ENCODE results near the gene OR2B2.

The OR2B2 gene

DNA sequence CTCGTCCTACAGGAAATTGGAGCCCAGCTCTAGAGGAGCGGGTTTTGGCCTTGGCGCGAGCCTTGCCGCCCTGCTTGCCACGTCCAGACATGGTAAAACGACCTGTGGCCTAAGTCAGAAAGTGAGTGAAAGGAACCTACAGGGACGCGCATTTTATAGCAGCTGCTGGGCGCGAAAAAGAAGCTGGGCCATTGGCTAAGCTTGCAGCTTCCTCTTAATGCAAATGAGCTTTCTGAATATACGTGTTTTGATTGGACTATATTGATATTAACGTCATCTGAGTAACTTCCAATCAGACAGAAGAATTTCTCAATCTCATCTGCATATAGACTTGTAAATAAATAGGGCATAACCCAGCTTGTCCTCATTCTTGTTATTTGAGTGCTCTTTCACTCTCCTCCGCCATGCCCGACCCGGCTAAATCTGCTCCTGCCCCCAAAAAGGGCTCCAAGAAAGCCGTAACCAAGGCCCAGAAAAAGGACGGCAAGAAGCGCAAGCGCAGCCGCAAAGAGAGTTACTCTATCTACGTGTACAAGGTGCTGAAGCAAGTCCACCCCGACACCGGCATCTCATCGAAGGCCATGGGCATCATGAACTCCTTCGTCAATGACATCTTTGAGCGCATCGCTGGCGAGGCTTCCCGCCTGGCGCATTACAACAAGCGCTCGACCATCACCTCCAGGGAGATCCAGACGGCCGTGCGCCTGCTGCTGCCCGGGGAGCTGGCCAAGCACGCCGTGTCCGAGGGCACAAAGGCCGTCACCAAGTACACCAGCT is 18.9 kb downstream of the OR2B2 start:
- peak; percentile 98 for DNase-seq

- no peak for DNase-seq
Measured at GRCh38 chr6:27892649-27893058, 19.5 kb downstream of the OR2B2 start.

DNA sequence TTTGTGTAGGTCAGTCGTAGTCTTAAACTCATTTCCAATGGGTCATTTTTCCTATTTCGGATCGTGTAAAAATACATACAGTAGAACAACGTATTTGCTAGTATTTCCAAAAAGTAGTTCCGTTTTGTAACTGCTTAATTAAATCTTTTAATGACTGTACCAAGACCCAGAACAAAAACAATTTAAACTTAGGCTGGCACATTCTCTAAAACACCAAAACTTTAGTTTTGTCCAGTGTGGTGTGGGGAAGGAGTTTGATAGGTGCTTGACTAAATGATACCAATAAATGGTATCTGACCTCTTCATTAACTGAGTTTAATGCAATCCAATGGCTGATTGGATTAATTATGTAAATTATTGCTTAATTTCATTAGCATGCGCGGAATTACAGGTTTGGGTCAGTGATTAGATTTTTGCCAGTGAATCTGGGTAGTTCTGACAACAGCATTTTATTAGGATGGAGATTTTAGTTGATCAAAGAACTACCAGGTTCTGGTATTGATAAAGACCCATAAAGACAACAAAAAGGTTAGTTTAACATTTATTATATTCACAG is 20.8 kb downstream of the OR2B2 start:
- DNase-seq, result no peak

DNA sequence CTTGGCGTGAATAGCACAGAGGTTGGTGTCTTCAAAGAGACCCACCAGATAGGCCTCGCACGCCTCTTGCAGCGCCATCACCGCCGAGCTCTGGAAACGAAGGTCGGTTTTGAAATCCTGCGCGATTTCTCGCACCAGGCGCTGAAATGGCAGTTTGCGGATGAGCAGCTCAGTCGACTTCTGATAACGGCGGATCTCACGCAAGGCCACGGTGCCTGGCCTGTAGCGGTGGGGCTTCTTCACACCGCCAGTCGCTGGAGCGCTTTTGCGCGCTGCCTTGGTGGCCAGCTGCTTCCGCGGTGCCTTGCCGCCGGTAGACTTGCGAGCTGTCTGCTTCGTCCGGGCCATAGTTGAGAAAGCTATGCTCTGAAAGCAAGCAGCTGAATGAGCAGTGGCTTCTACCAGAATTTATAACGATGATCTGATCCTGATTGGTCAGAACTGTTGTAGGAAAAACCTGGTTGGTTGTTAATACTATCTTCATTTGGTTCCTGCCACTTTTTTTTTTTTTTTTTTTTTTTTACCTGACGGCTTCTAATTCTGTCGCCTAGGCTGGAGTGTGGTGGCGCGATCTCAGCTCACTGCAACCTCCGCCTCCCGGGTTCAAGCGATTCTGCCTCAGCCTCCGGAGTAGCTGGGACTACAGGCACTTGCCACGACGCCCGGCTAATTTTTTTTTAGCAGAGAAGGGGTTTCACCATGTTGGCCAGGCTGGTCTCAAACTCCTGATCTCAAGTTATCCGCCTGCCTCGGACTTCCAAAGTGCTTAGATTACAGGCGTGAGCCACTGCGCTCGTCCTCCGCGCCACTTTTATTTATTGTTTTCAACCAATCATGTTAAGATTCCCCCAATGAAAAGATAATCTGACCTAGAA is 21.5 kb downstream of the OR2B2 start:
- peak; percentile 95 for DNase-seq

DNA sequence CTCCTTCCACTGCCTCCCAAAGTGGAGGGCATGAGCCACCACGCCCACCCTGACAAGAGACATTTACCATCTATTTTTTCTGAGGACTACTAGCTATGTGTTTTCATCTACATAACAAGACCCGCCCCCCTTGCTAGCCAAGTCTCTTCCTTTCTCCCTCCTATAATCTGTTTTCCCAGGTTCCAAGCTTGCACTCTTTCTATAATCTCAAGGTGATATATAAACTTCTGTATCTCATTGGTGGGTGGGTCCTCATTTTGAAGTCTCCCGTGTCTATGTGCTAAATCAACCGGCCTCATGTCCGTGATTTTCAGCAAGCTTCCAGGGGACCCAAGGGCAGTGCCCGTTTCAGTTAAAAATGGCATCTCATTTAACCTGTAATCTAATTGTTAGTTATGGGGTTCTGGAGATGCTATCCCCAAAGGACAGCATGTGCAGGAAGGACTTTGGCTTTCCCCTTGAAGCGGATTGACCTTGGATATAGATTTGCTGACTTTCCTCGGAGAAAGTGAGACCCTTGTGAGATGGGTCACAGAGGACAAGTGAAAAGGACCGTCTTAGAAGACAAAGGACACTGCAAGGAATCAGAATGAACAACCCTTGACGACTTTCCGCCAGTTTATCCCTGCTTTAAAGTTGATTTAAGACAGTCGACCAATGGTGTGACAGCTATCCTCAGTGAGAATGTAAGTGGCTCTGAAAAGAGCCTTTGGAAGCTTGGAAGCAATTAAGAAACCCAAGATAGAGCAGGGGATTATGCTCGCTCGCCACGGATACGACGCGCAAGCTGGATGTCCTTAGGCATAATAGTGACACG is 22.4 kb downstream of the OR2B2 start:
- no peak for DNase-seq

DNA sequence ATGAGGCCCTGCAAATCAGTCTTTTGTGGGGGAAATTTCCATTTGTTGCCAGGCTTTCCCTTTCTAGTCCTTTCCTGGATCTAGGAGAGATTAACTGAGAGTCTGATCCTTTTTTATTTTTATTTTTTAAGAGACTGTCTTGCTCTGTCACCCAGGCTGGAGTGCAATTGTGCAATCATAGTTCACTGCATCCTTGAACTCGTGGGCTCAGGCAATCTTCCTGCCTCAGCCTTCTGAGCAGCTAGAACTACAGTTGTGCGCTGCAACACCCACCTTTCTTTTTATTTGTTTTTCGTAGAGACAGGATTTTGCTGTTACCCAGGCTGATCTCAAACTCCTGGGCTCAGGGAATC is 22.9 kb downstream of the OR2B2 start:
- no peak for DNase-seq

- no peak for DNase-seq
Measured at GRCh38 chr6:27888566-27888965, 23.6 kb downstream of the OR2B2 start.

GRCh38 chr6:27886073-27886472 is 26.1 kb downstream of the OR2B2 start:
- DNase-seq, result no peak

DNA sequence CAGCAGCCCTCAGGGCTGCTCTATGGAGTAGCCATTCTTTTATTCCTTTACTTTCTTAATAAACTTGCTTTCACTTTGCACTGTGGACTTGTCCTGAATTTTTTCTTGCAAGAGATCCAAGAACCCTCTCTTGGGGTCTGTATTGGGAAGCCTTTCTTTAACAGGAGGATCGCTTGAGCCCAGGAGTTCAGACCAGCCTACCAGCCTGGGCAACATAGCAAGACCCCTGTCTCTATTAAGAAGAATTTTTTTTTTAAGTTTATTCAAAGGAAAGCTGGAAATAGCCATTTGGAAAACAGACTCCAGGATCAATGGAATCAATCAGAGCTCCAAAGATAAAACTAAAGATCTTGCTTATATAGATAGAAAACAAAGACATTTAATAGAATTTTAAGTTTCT is 29.1 kb downstream of the OR2B2 start:
- DNase-seq, result no peak

- DNase-seq, result no peak
Measured at GRCh38 chr6:27882624-27883023, 29.6 kb downstream of the OR2B2 start.

DNA sequence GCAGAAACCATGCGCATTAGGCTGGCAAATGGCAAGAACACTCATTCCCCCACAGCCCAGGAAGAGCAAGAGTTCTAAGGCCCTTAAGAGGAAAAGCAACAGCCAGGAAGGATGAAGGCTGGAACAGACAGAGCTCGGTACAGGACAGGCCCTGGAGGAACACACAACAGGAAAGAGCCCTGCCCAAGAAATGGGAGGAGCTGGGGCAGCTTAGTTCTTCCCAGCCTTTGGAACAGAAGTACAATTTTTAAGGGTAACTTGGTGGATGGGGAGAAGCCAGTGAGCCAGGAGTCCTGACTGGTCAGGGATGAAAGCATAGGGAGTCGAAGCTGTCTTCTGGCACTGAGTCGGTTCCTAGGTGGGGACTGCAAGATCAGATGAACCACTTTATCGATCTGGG is 32.4 kb downstream of the OR2B2 start:
- DNase-seq, result no peak

GRCh38 chr6:27874016-27874415 is 38.2 kb downstream of the OR2B2 start:
- no peak for DNase-seq

DNA sequence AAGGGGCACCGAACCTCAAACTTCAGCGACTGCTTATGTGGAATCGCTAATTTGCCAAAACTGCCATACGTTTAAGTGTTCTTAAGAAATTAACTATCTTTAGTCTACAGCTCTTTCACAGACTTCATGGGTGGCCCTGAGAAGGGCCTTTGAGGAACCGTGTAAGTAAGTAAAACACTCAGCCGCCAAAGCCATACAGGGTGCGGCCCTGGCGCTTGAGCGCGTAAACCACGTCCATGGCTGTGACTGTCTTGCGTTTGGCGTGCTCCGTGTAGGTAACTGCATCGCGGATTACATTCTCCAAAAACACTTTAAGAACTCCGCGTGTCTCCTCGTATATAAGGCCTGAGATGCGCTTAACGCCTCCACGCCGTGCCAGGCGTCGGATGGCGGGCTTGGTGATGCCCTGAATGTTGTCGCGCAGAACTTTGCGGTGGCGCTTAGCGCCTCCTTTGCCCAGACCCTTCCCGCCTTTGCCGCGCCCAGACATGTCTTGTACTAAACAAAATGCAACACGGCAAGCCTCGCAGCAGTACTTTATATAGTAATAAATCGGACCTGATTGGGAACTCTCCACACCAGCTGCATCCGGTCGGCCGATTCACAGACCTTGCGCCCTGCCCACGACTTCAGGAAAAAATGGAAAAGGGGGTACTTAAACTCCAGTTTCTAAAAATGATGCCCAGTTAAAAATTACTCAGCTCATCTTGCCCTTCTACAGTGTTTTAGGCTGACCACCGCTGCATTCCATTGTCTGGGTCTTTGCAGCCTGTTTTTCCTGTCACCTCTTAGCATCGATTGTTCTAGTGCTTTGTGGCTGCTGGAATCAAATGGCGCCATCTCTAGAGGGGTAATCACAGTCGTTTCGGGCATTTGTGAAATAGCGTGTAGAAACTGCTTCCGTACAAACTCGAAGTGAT is 38.9 kb downstream of the OR2B2 start:
- peak; percentile 75 for DNase-seq

DNA sequence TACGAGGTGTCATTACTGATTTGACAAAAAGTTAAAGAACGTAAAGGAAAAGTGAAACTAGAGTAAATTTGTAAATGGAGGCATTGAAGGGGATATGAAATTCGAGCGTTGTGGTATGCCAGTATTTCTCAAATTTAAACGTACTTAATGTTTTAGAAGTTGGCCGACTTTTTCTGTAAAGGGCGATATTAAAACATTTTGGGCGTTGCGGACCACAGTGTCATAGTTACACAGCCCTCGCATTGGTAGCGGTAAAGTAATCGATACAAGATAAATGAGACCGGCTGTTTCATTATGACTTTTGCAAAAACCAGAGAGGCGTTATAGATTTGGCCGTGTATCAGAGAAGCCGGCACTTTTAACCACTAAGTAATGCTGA is 39.6 kb downstream of the OR2B2 start:
- no peak for DNase-seq

DNA sequence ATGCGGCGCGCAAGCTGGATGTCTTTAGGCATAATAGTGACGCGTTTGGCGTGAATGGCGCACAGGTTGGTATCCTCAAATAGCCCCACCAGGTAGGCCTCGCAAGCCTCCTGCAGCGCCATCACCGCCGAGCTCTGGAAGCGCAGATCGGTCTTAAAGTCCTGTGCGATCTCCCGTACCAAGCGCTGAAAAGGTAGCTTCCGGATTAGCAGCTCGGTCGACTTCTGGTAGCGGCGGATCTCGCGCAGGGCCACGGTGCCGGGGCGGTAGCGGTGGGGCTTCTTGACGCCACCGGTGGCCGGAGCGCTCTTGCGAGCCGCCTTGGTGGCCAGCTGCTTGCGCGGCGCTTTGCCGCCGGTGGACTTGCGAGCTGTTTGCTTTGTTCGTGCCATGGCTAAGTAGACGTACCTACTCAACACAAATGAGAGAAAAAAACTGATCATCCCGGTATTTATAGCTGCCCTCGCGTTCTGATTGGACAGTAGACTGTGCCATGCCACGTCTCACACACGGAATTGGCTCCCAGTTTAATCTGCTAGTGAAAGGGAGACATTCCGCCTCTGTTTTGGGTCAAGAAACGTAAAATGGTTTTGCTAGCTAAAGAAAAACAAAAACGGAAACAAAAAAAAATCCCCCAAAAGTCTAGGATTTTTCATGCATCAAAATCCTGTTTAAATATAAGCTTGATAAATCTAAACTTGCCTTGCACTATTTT is 40.1 kb downstream of the OR2B2 start:
- DNase-seq, result peak; percentile 89

DNA sequence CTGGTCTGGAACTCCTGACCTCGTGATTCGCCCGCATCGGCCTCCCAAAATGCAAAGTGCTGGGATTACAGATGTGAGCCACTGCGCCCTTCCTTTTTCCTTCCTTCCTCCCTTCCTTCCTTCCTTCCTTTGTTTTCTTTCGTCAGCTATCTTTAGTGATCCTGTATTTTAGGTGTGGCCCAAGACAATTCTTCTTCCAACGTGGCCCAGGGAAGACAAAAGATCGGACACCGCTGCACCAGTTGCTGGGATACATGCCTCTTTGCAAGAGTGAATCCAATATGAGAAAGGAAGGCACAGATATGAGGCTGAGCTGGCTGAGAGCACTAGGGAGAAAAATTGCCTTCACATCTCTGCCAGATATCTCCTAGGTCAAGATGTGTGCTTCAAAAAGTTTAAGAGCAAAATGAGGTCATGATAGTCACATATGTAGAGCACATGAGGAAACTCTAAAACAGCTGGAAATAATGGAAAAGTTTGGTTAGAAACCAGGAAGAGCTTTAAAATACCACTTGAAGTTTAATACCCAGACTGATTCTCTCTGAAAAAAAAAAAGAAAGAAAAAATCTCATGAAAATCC is 41.8 kb downstream of the OR2B2 start:
- no peak for DNase-seq

- DNase-seq, result no peak
Measured at GRCh38 chr6:27868311-27868710, 43.9 kb downstream of the OR2B2 start.

GRCh38 chr6:27867945-27868300 is 44.3 kb downstream of the OR2B2 start:
- DNase-seq, result no peak

- DNase-seq, result peak; percentile 89
Measured at GRCh38 chr6:27867051-27867944, 44.9 kb downstream of the OR2B2 start.
